Glomerular visceral epithelial cell (primary cell): ENCODE data around the gene UBE2F.

Experiments used
- DNase-seq: peaks from one replicate; pipeline ENCODE4 v3.0.0-alpha.2; 2016; ENCODE audit errors: extremely low spot score

UBE2F gene

GRCh38 chr2:238080518-238080917 lies 113.7 kb downstream of the UBE2F start:
- no peak for DNase-seq

GRCh38 chr2:238081150-238081549 lies 114.3 kb downstream of the UBE2F start:
- no peak for DNase-seq

GRCh38 chr2:238081561-238081960 lies 114.7 kb downstream of the UBE2F start:
- no peak for DNase-seq

- no peak for DNase-seq
Measured at GRCh38 chr2:238082151-238082550, 115.3 kb downstream of the UBE2F start.

GRCh38 chr2:238082827-238083226 lies 116.0 kb downstream of the UBE2F start:
- no peak for DNase-seq

- DNase-seq, result no peak
Measured at GRCh38 chr2:238083919-238084318, 117.1 kb downstream of the UBE2F start.

- DNase-seq, result no peak
Measured at GRCh38 chr2:238084761-238085160, 117.9 kb downstream of the UBE2F start.

- no peak for DNase-seq
Measured at GRCh38 chr2:238085899-238086298, 119.1 kb downstream of the UBE2F start.

GRCh38 chr2:238087211-238087610 lies 120.4 kb downstream of the UBE2F start:
- DNase-seq, result no peak

GRCh38 chr2:238090887-238091286 lies 124.1 kb downstream of the UBE2F start:
- no peak for DNase-seq

GRCh38 chr2:238091436-238092060 lies 124.7 kb downstream of the UBE2F start:
- no peak for DNase-seq
